ENCODE data around the gene ENTPD1.

The ENTPD1 gene

DNA sequence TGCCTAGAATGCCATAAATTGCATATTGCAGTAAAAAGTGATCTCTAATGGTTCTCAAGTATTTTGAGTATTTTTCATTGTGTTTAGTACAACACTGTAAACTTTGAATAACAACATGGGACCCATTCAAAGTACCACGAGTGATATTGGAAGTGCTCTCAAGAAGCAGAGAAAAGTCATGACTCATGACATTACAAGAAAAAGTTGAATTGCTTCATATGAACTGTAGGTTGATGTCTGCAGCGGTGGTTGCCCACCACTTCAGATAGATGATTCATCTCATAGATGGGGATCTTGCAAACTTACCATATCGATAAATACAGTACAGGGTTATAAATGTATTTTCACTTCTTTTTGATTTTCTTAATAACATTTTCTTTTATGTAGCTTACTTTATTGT, 33.9 kb downstream of the ENTPD1 start:
- no peak for TF ChIP-seq EZH2 (IDR thresholded peaks at IDR 0.05; ENCODE audit: borderline replicate concordance, low read depth, low read length, severe bottlenecking)
- TF ChIP-seq, protein P1, sequence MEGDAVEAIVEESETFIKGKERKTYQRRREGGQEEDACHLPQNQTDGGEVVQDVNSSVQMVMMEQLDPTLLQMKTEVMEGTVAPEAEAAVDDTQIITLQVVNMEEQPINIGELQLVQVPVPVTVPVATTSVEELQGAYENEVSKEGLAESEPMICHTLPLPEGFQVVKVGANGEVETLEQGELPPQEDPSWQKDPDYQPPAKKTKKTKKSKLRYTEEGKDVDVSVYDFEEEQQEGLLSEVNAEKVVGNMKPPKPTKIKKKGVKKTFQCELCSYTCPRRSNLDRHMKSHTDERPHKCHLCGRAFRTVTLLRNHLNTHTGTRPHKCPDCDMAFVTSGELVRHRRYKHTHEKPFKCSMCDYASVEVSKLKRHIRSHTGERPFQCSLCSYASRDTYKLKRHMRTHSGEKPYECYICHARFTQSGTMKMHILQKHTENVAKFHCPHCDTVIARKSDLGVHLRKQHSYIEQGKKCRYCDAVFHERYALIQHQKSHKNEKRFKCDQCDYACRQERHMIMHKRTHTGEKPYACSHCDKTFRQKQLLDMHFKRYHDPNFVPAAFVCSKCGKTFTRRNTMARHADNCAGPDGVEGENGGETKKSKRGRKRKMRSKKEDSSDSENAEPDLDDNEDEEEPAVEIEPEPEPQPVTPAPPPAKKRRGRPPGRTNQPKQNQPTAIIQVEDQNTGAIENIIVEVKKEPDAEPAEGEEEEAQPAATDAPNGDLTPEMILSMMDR (IDR thresholded peaks at IDR 0.05; ENCODE audit: borderline replicate concordance, extremely low read depth, low read length, poor library complexity, severe bottlenecking), result no peak
- H3K27me3 ChIP-seq (ENCODE audit: insufficient read depth, low read length, poor library complexity), result peaks cover 5% of the 10 kb centered on the region
- ATAC-seq (ENCODE audit: insufficient read depth, low read depth) (no peak), DNase-seq (no peak)
- H3K4me3 ChIP-seq (ENCODE audit: low read depth in 1 of 2, low read length in 2 of 2), result no peak overlapping the region
- no peak overlapping the region for H3K4me2 ChIP-seq (ENCODE audit: insufficient read depth, low read length)
- no peak overlapping the region for H3K27ac ChIP-seq (ENCODE audit: low read length)
- H3K9me3 ChIP-seq (ENCODE audit: insufficient read depth, low read length, severe bottlenecking), result no peaks in the 10 kb centered on the region
- no peak overlapping the region for H3K9ac ChIP-seq (ENCODE audit: low read depth, low read length)
- no peaks in the 10 kb centered on the region for H3K36me3 ChIP-seq (ENCODE audit: insufficient read depth, low read length)
- H3K79me2 ChIP-seq (ENCODE audit: insufficient read depth, low read length), result no peaks in the 10 kb centered on the region
- no peaks in the 10 kb centered on the region for H3K4me1 ChIP-seq (ENCODE audit: insufficient read depth, low read length)
- no peak overlapping the region for H2AFZ ChIP-seq (ENCODE audit: low read depth, low read length)
- H4K20me1 ChIP-seq (ENCODE audit: insufficient read depth, low read length), result no peaks in the 10 kb centered on the region

- no peaks in the 10 kb centered on the region for H3K9me3 ChIP-seq (ENCODE audit: insufficient read depth, low read length, severe bottlenecking)
- no peak overlapping the region for H3K9ac ChIP-seq (ENCODE audit: low read depth, low read length)
- H4K20me1 ChIP-seq (ENCODE audit: insufficient read depth, low read length), result no peaks in the 10 kb centered on the region
- H3K36me3 ChIP-seq (ENCODE audit: insufficient read depth, low read length), result no peaks in the 10 kb centered on the region
- ATAC-seq (ENCODE audit: insufficient read depth, low read depth), result no peak
- H3K4me1 ChIP-seq (ENCODE audit: insufficient read depth, low read length), result no peaks in the 10 kb centered on the region
- TF ChIP-seq EZH2 (IDR thresholded peaks at IDR 0.05; ENCODE audit: borderline replicate concordance, low read depth, low read length, severe bottlenecking), result no peak
- TF ChIP-seq, protein P1 (IDR thresholded peaks at IDR 0.05; ENCODE audit: borderline replicate concordance, extremely low read depth, low read length, poor library complexity, severe bottlenecking), result no peak
- no peak overlapping the region for H3K4me2 ChIP-seq (ENCODE audit: insufficient read depth, low read length)
- no peak overlapping the region for H3K4me3 ChIP-seq (ENCODE audit: low read depth in 1 of 2, low read length in 2 of 2)
- H2AFZ ChIP-seq (ENCODE audit: low read depth, low read length), result no peak overlapping the region
- no peaks in the 10 kb centered on the region for H3K79me2 ChIP-seq (ENCODE audit: insufficient read depth, low read length)
- H3K27ac ChIP-seq (ENCODE audit: low read length), result no peak overlapping the region
- no peak for DNase-seq
- H3K27me3 ChIP-seq (ENCODE audit: insufficient read depth, low read length, poor library complexity), result peaks cover 5% of the 10 kb centered on the region
Observed at GRCh38 chr10:95790982-95791381, 35.0 kb downstream of the ENTPD1 start.

DNA sequence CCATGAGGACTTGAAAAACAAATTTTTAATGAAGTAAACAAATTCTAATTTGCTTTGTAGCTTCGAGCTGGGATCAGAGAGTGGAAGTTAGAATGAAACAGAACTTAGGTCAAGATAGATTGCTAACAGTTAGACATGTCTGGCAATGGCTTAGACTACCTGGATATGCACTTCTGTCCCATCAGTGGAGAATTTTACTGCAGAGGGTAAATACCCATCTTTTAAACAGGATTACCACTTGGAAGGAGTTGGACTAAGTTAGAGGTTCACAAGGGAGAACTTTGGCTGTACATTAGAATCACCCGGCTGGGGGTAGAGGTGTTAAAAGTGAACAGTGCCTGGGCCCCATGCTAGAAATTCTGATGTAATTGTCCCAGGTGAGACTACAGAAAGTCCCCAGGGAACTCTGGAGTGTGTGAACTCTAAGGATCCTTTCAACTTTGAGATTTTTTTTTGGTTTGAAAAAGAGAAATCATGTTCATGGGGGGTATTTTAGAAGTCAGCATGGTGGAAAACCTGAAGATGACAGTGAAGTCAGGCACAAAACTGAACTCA, 35.5 kb downstream of the ENTPD1 start:
- Histone ChIP-seq H3K9ac (ENCODE audit: low read depth, low read length) (no peak overlapping the region), H3K27me3 (ENCODE audit: insufficient read depth, low read length, poor library complexity) (peaks cover 7% of the 10 kb centered on the region), H3K36me3 (ENCODE audit: insufficient read depth, low read length) (no peaks in the 10 kb centered on the region), H3K4me1 (ENCODE audit: insufficient read depth, low read length) (no peaks in the 10 kb centered on the region), H2AFZ (ENCODE audit: low read depth, low read length) (no peak overlapping the region), H3K9me3 (ENCODE audit: insufficient read depth, low read length, severe bottlenecking) (no peaks in the 10 kb centered on the region), H3K27ac (ENCODE audit: low read length) (no peak overlapping the region), H3K79me2 (ENCODE audit: insufficient read depth, low read length) (no peaks in the 10 kb centered on the region), H4K20me1 (ENCODE audit: insufficient read depth, low read length) (no peaks in the 10 kb centered on the region), H3K4me2 (ENCODE audit: insufficient read depth, low read length) (no peak overlapping the region), H3K4me3 (ENCODE audit: low read depth in 1 of 2, low read length in 2 of 2) (no peak overlapping the region)
- ATAC-seq (ENCODE audit: insufficient read depth, low read depth) (no peak), DNase-seq (no peak)
- TF ChIP-seq EZH2 (IDR thresholded peaks at IDR 0.05; ENCODE audit: borderline replicate concordance, low read depth, low read length, severe bottlenecking), result no peak
- TF ChIP-seq, protein P1 (IDR thresholded peaks at IDR 0.05; ENCODE audit: borderline replicate concordance, extremely low read depth, low read length, poor library complexity, severe bottlenecking), result no peak
